ENCODE measurements around the gene TACC2. TPM values are rescaled to one million over a fixed set of nuclear protein-coding genes. Genes with fewer than 3 reads are reported as not detected.

TACC2 gene
- total RNA-seq, 1 donor from 2014 or later = not detected

- CTCF ChIA-PET = no interaction called here
- ATAC-seq (ENCODE audit: low read depth) (no peak), DNase-seq (no peak)
- H3K27ac Mint-ChIP-seq = no peak overlapping the region
- H3K4me1 Mint-ChIP-seq = peaks cover 6% of the 10 kb centered on the region
- no peaks in the 10 kb centered on the region for H3K9me3 Mint-ChIP-seq
- intact Hi-C loops (cut with micrococcal nuclease) = no loop called here
- no peak for TF ChIP-seq CTCF (IDR thresholded peaks at IDR 0.05)
- H3K27me3 Mint-ChIP-seq = peaks cover 27% of the 10 kb centered on the region
- no peak overlapping the region for H3K4me3 Mint-ChIP-seq
- no peaks in the 10 kb centered on the region for H3K36me3 Mint-ChIP-seq (ENCODE audit: low read depth)
- POLR2A ChIA-PET = no interaction called here
Observed at GRCh38 chr10:122117475-122117874, 128.5 kb downstream of the TACC2 start.

GRCh38 chr10:122120008-122120744, 131.2 kb downstream of the TACC2 start:
- intact Hi-C loops (cut with micrococcal nuclease) = no loop called here
- no peaks in the 10 kb centered on the region for H3K36me3 Mint-ChIP-seq (ENCODE audit: low read depth)
- H3K4me1 Mint-ChIP-seq = no peaks in the 10 kb centered on the region
- CTCF ChIA-PET = no interaction called here
- no peak overlapping the region for H3K4me3 Mint-ChIP-seq
- DNase-seq (no peak), ATAC-seq (ENCODE audit: low read depth) (no peak)
- H3K9me3 Mint-ChIP-seq = no peaks in the 10 kb centered on the region
- POLR2A ChIA-PET = no interaction called here
- TF ChIP-seq CTCF (IDR thresholded peaks at IDR 0.05) = no peak
- peaks cover 12% of the 10 kb centered on the region for H3K27me3 Mint-ChIP-seq
- H3K27ac Mint-ChIP-seq = no peak overlapping the region

DNA sequence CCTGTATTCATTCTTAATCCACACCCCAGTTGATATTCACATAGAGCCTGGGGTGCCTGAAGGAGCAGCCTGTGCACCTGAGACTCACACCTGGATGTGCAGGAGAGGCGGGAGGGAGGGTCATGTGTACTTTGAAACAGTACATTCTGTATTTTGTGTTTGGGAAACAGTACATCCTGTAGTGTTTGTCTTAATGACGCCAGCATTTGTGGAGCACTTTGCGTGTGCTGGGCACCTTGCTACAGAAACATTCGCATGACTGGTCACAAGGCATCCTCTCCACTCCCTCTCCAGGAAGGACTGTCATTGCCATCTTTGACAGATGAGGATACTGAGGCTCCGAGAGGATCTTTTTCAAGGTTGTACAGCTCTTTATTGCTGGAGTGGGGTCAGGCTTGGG, 132.1 kb downstream of the TACC2 start:
- ATAC-seq (ENCODE audit: low read depth) (no peak), DNase-seq (no peak)
- ChIA-PET CTCF (no interaction called here), POLR2A (no interaction called here)
- no peaks in the 10 kb centered on the region for H3K9me3 Mint-ChIP-seq
- intact Hi-C loops (cut with micrococcal nuclease) = no loop called here
- H3K4me3 Mint-ChIP-seq = no peak overlapping the region
- H3K36me3 Mint-ChIP-seq (ENCODE audit: low read depth) = no peaks in the 10 kb centered on the region
- H3K4me1 Mint-ChIP-seq = no peaks in the 10 kb centered on the region
- TF ChIP-seq CTCF (IDR thresholded peaks at IDR 0.05) = no peak
- peaks cover 6% of the 10 kb centered on the region for H3K27me3 Mint-ChIP-seq
- H3K27ac Mint-ChIP-seq = no peak overlapping the region

DNA sequence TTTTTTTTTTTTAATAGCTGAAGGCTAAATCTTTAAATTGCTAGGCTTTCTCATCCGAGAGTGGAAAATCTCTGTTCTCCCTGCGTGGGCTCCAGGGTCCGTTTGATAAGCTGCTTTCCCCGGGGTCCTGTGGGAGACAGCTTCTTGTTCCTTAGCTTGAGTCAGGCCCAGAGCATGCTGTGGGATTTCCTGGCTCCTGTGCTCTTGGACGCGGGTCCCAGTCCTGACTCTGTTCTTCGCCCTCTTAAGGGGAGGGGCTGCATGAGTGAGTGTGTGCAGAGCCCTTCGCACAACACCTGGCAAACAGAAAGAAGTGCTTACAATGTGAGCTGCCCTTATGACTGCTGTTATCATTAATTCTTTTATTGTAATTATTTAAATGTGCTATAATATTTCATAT, 133.5 kb downstream of the TACC2 start:
- ATAC-seq (ENCODE audit: low read depth) (no peak), DNase-seq (no peak)
- Mint-ChIP-seq H3K36me3 (ENCODE audit: low read depth) (no peaks in the 10 kb centered on the region), H3K4me1 (no peaks in the 10 kb centered on the region), H3K27ac (no peak overlapping the region), H3K27me3 (peaks cover 2% of the 10 kb centered on the region), H3K4me3 (no peak overlapping the region), H3K9me3 (no peaks in the 10 kb centered on the region)
- POLR2A ChIA-PET = no interaction called here
- intact Hi-C loops (cut with micrococcal nuclease) = no loop called here
- no peak for TF ChIP-seq CTCF (IDR thresholded peaks at IDR 0.05)
- CTCF ChIA-PET = no interaction called here

DNA sequence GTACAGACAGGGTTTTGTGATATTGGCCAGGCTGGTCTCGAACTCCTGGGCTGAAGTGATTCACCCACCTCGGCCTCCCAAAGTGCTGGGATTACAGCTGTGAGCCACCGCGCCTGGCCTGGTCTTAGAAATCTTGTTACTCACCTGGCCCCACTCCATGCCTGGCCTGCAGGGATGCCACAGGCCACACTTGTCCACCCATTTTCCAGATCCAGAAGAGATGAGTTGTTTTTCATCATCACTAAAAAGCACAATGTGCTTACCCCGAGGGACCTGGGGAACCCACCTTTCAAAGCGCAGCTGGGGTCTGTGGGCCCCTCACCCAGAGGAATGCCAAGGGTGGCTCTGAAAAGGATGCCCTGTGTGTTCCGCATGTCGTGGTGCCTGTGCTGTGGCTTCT, 134.2 kb downstream of the TACC2 start:
- TF ChIP-seq CTCF (IDR thresholded peaks at IDR 0.05) = no peak
- Mint-ChIP-seq H3K4me3 (no peak overlapping the region), H3K4me1 (no peaks in the 10 kb centered on the region), H3K27me3 (no peaks in the 10 kb centered on the region), H3K9me3 (no peaks in the 10 kb centered on the region), H3K27ac (no peak overlapping the region), H3K36me3 (ENCODE audit: low read depth) (no peaks in the 10 kb centered on the region)
- DNase-seq (no peak), ATAC-seq (ENCODE audit: low read depth) (no peak)
- POLR2A ChIA-PET = no interaction called here
- intact Hi-C loops (cut with micrococcal nuclease) = no loop called here
- CTCF ChIA-PET = no interaction called here
